ENCODE results near the gene PNPLA7. TPM values are rescaled to one million over a fixed set of nuclear protein-coding genes. Genes with fewer than 3 reads are reported as not detected.
"Not testable (repeated sequence)": the region's sequence is repeated elsewhere in the genome, so short reads cannot be mapped to it uniquely, and the experiment has no call there.

PNPLA7 gene
- total and polyA plus RNA-seq, 4 donors = 0.75 to 6.5 (median 2.1) TPM

DNA sequence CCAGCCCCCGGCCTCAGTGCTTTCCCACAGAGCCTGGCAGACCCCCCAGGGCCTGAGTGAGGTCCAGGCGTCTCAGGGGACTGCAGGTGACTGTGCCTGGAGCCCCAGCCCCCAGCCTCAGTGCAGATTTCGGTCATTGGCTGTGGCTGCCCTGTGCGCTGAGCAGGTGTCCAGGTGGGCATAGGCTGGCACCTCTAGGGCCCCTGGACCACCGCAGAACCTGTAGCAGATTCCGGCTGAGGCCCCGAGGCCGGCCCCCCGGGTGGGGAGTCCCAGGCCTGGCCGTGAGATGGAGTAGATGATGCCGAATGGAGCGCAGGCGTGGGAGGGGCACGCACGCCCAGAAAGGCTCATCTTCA, 139.3 kb downstream of the PNPLA7 start:
- 90% methylated on average over 15 of the region's 15 CpGs for WGBS
- H3K27me3 ChIP-seq (ENCODE audit: control insufficient read depth in 4 of 4, insufficient read depth in 4 of 4, low read length in 3 of 4) = no peaks in the 10 kb centered on the region
- H3K27ac ChIP-seq (ENCODE audit: low read depth in 1 of 2, low read length in 2 of 2) = no peak overlapping the region
- no peak overlapping the region for H3K9ac ChIP-seq (ENCODE audit: low read depth in 1 of 2, low read length in 2 of 2)
- H3K4me3 ChIP-seq (ENCODE audit: low read depth in 1 of 3, low read length in 3 of 3) = no peak overlapping the region
- no peaks in the 10 kb centered on the region for H3K9me3 ChIP-seq (ENCODE audit: control insufficient read depth in 4 of 4, low read length in 3 of 4)
- peaks cover 5 to 10% (median 6%) of the 10 kb centered on the region in 4 donors for H3K4me1 ChIP-seq (ENCODE audit: control insufficient read depth in 4 of 4, insufficient read depth in 4 of 4, low read length in 3 of 4)
- no peaks in the 10 kb centered on the region for H3K36me3 ChIP-seq (ENCODE audit: control insufficient read depth in 4 of 4, insufficient read depth in 3 of 4, low read depth in 1 of 4, low read length in 3 of 4)
- DNase-seq (ENCODE audit: low spot score) = no peak
- TF ChIP-seq RAD21 (IDR thresholded peaks at IDR 0.05) (no peak), HNF4G (IDR thresholded peaks at IDR 0.05) (no peak), REST (IDR thresholded peaks at IDR 0.05) (no peak), CTCF (IDR thresholded peaks at IDR 0.05; ENCODE audit: low read depth, low read length, missing input control) (no peak), FOXA2 (IDR thresholded peaks at IDR 0.05) (no peak), RXRA (IDR thresholded peaks at IDR 0.05) (no peak), JUND (IDR thresholded peaks at IDR 0.05) (no peak), NR2F2 (IDR thresholded peaks at IDR 0.05) (no peak), EGR1 (IDR thresholded peaks at IDR 0.05; ENCODE audit: low read depth in 2 of 2) (no peak), FOXA1 (IDR thresholded peaks at IDR 0.05) (no peak), ATF3 (IDR thresholded peaks at IDR 0.05) (no peak), GABPA (IDR thresholded peaks at IDR 0.05 in 1 of 2, conservative IDR thresholded peaks at IDR 0.05 in 1 of 2) (no peak), YY1 (IDR thresholded peaks at IDR 0.05) (no peak)
- TF ChIP-seq, protein P1, sequence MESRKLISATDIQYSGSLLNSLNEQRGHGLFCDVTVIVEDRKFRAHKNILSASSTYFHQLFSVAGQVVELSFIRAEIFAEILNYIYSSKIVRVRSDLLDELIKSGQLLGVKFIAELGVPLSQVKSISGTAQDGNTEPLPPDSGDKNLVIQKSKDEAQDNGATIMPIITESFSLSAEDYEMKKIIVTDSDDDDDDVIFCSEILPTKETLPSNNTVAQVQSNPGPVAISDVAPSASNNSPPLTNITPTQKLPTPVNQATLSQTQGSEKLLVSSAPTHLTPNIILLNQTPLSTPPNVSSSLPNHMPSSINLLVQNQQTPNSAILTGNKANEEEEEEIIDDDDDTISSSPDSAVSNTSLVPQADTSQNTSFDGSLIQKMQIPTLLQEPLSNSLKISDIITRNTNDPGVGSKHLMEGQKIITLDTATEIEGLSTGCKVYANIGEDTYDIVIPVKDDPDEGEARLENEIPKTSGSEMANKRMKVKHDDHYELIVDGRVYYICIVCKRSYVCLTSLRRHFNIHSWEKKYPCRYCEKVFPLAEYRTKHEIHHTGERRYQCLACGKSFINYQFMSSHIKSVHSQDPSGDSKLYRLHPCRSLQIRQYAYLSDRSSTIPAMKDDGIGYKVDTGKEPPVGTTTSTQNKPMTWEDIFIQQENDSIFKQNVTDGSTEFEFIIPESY (IDR thresholded peaks at IDR 0.05) = no peak

DNA sequence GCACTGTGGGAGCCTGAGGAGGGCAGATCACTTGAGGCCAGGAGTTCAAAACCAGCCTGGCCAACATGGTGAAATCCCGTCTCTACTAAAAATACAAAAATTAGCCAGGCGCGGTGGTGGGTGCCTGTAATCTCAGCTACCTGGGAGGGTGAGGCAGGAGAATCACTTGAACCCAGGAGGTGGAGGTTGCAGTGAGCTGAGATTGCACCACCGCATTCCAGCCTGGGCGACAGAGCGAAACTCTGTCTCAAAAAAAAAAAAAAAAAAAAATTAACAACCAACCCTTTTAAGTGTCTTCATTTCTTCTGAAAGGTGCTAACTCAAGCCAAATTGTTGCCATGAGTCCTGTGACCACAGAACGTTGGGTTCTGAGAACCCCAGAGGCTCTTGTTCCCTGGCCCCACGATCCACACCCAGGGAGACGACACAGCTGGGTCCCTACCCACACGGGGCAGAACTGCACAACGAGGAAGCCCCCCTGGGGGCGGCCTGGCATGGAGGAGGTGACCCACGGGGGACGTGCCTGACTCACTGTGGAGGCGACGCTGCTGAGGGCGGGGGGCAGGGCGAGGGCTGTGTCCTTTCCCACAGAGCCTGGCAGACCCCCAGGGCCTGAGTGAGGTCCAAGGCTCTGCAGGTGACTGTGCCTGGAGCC, 139.8 kb downstream of the PNPLA7 start:
- peaks cover 5 to 10% (median 6%) of the 10 kb centered on the region in 4 donors for H3K4me1 ChIP-seq (ENCODE audit: control insufficient read depth in 4 of 4, insufficient read depth in 4 of 4, low read length in 3 of 4)
- not testable (repeated sequence) for H3K9me3 ChIP-seq (ENCODE audit: control insufficient read depth in 4 of 4, low read length in 3 of 4); H3K27ac ChIP-seq (ENCODE audit: low read depth in 1 of 2, low read length in 2 of 2); H3K36me3 ChIP-seq (ENCODE audit: control insufficient read depth in 4 of 4, insufficient read depth in 3 of 4, low read depth in 1 of 4, low read length in 3 of 4); DNase-seq (ENCODE audit: low spot score); H3K4me3 ChIP-seq (ENCODE audit: low read depth in 1 of 3, low read length in 3 of 3); H3K9ac ChIP-seq (ENCODE audit: low read depth in 1 of 2, low read length in 2 of 2); H3K27me3 ChIP-seq (ENCODE audit: control insufficient read depth in 4 of 4, insufficient read depth in 4 of 4, low read length in 3 of 4)
- 87% methylated on average over 18 of the region's 18 CpGs for WGBS

Other genes with a start within 250 kb of the PNPLA7 start
- gene NRARP, start 248.1 kb downstream of the PNPLA7 start, total RNA-seq = 1 to 10 TPM in 1 of 2 donors, under 1 TPM in 1; 0.93 to 1.3 TPM
- gene NRARP, start 248.1 kb downstream of the PNPLA7 start, polyA plus RNA-seq = under 1 TPM in 1 of 2 donors, not detected in 1; 0.48 TPM
- gene EXD3, start 127.2 kb downstream of the PNPLA7 start, total RNA-seq = 1 to 10 TPM; 2.5 to 6.7 TPM
- gene EXD3, start 127.2 kb downstream of the PNPLA7 start, polyA plus RNA-seq = 1 to 10 TPM; 3.6 to 3.7 TPM
- 1 to 10 TPM; 1.3 to 2.4 TPM for gene NOXA1, start 127.0 kb downstream of the PNPLA7 start, total RNA-seq
- 1 to 10 TPM; 2.4 to 3.6 TPM for gene NOXA1, start 127.0 kb downstream of the PNPLA7 start, polyA plus RNA-seq
- gene ENTPD8, start 109.0 kb downstream of the PNPLA7 start, total RNA-seq = 1 to 10 TPM; 1.6 to 4.7 TPM
- 1 to 10 TPM; 5.1 to 6.2 TPM for gene ENTPD8, start 109.0 kb downstream of the PNPLA7 start, polyA plus RNA-seq
- gene NSMF, start 91.1 kb downstream of the PNPLA7 start, total RNA-seq = 10 to 100 TPM in 1 of 2 donors, 1 to 10 TPM in 1; 1.7 to 12.9 TPM
- gene NSMF, start 91.1 kb downstream of the PNPLA7 start, polyA plus RNA-seq = 10 to 100 TPM in 1 of 2 donors, 1 to 10 TPM in 1; 4.6 to 13.5 TPM
- gene MRPL41, start 1.5 kb upstream of the PNPLA7 start, total RNA-seq = 10 to 100 TPM; 31.7 to 34.4 TPM
- gene MRPL41, start 1.5 kb upstream of the PNPLA7 start, polyA plus RNA-seq = 100 to 1,000 TPM in 1 of 2 donors, 10 to 100 TPM in 1; 64.3 to 120 TPM
- 10 to 100 TPM in 1 of 2 donors, 1 to 10 TPM in 1; 9.4 to 18.9 TPM for gene DPH7, start 28.5 kb upstream of the PNPLA7 start, total RNA-seq
- gene DPH7, start 28.5 kb upstream of the PNPLA7 start, polyA plus RNA-seq = 10 to 100 TPM in 1 of 2 donors, 1 to 10 TPM in 1; 7.9 to 15.1 TPM
- gene ZMYND19, start 40.1 kb upstream of the PNPLA7 start, total RNA-seq = 1 to 10 TPM; 7.0 to 7.1 TPM
- 1 to 10 TPM; 2.4 to 7.0 TPM for gene ZMYND19, start 40.1 kb upstream of the PNPLA7 start, polyA plus RNA-seq
- 10 to 100 TPM in 1 of 2 donors, 1 to 10 TPM in 1; 9.8 to 31.6 TPM for gene ARRDC1, start 55.3 kb upstream of the PNPLA7 start, total RNA-seq
- gene ARRDC1, start 55.3 kb upstream of the PNPLA7 start, polyA plus RNA-seq = 10 to 100 TPM; 19.9 to 26.9 TPM
- 10 to 100 TPM; 37.5 to 48.2 TPM for gene EHMT1, start 68.6 kb upstream of the PNPLA7 start, total RNA-seq
- gene EHMT1, start 68.6 kb upstream of the PNPLA7 start, polyA plus RNA-seq = 10 to 100 TPM; 16.1 to 17.1 TPM